Activated naive CD4-positive, alpha-beta T cell treated with Interleukin-2 at 50 U/mL for 16 hours (primary cell): Measurements from ENCODE around the gene SNX5.

Experiments
- DNase-seq: peaks from one replicate; pipeline ENCODE4 v3.0.0-alpha.2; 2020

SNX5 gene

DNA sequence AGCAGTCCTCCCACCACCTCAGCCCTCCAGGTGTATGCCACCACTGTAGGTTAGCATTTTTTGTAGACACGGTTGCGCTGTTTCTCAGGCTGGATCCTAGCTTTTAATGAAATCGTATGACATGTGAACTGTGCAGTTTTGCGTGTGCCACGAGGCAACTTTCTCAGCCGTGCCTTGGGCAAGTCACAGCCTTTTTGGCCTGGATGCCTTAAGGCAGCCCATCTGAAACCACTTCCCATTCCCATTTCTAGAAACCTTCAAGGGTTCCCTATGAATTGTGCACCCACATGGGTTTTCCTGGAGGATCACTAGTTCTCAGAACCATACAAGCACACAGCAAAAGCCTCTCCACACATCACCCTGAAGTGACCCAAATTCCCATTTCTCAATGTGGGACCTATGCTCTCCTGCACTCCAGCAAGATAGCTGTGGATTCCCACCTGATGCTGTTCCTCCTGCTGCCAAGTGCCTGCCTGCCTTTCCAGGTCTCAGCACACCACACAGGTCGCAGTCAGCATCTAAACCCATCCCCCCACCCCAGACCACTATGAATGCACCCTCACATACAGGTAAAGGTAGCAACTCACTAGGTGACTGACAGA is 28.9 kb downstream of the SNX5 start:
- DNase-seq: no peak

DNA sequence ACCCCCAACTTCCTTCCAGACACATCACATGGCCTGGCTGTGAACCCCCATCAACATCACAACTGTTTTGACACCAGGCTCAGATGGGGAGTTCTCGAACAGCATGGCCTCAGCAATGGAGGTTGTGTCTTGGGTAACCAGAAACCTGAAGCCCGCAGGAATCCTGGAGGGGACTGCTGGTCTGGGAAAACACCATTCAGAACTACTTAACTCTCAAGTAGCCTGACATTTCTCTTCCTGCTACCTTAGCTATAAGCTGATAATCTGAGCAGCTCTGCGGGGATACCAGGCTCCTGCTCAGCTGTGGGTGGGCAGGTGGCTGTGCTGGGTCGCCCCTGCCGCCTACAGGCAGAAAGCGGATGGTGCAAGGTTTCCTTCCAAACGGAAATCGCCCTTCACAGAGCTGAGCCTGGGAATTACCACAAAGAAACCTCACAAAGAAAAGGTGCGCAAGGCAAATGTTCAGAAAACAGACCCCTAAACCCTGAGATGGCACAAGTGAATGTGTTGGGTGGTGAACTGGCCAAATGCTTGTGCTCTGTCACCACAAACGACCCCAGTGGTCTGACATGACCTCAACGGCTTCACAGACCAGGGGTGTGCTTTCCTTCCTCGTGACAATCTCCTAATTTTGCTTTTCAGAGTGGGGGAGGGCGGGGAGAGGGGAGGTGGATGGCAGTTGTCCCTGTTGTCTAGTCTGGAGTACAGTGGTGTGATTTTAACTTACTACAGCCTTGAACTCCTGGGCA is 29.5 kb downstream of the SNX5 start:
- DNase-seq: peak; percentile 50

DNA sequence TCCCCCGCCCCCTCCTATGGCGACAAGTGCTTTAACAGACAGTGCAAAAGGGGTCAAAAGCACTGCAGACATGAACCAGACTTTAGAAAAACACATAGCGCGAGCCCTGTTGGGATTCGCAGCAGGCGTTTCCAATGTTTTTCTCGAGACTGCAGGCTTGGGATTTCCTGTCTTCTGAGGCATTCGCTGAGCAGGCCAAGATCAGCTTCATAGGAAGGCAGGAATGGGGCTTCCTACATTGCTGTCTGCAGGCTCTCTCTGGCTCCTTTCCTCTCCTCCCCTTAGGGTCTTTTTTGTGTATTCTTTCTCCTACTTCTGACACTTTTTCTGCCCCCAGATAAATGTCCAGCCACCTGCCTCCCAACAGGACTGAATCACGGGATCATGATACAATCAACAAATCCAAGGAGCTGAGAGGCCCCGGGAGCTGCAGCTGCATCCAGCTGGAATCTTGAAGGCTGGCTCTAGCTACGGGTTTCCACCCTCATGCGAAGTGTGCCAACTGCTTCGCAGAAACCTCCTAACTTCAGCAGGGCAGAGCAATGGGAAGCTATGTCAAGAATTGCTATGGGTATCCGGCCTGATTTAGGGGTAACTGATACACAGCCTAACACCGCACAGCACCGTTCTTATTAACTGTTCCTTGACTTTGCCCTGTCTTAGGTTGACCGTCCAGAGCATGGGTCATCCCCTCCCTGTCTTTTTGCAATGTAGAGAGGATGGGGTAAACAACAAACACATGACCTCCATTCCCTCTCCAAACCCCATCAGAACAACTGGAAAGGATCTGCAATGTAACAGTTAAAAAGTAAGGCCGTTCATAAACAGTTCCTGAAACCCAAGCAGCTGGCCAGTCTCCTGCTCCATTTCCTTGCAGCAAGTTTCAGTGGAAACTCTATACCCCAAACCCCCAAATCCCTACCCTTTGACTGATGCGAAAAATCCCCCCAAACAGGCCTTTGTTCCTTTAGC is 31.5 kb downstream of the SNX5 start:
- DNase-seq: no peak

DNA sequence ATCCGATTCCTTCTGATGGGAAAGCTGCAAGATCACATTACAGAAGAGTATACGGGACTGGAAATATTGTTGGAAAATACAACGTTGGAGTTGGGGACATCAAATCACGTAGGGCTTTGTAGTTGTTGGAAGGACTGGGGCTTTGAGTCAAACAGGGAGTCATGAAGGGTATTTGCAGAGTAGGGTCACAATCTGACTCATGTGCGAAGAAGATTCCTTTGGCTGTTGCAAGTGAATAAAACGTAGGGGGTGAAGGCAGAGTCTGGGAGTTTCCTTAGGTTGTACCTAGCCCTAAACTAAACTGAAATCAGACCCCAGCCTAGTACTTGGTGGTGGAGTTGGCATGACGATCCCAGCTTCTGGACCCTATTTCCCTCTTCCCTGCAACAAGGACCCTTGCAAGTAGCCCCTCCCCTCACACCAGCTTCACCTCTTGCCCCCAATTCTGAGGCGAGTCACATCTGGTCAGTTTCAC is 32.3 kb downstream of the SNX5 start:
- DNase-seq: no peak

DNA sequence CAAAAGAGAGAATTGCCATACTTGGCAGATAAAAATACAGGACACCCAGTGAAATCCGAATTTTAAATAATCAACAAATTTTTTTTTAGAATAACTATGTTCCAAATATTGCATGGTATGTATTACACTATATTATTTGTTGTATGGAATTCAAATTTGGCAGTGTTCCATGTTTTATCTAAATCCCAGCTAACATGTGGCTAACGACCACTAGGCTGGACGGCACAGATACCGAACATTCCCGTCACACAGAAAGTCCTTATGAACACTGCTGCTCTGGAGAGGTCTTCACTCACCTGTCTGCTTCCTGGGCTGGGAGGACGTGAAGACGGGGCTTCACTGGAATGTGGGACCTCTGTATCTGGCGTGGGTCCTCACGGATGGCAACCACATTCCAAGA is 32.8 kb downstream of the SNX5 start:
- DNase-seq: no peak

DNA sequence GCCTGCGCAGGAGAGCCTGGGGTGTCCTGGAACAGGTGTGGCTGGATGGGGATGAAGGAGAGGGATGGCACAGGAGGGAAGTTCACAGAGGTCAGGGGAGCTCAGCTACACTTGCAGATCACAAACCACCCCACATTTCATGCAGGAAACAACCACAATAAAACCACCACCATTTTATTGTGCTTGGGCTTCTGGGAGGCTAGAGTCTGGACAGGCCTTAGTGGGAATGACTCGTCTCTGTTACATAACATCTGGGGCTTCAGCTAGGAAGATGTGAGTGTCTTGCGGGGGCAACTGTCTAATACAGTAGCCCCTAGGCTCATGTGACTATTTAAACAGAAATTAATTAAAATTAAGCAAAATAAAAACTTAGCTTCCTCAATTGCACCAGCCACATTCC is 33.4 kb downstream of the SNX5 start:
- no peak for DNase-seq

DNA sequence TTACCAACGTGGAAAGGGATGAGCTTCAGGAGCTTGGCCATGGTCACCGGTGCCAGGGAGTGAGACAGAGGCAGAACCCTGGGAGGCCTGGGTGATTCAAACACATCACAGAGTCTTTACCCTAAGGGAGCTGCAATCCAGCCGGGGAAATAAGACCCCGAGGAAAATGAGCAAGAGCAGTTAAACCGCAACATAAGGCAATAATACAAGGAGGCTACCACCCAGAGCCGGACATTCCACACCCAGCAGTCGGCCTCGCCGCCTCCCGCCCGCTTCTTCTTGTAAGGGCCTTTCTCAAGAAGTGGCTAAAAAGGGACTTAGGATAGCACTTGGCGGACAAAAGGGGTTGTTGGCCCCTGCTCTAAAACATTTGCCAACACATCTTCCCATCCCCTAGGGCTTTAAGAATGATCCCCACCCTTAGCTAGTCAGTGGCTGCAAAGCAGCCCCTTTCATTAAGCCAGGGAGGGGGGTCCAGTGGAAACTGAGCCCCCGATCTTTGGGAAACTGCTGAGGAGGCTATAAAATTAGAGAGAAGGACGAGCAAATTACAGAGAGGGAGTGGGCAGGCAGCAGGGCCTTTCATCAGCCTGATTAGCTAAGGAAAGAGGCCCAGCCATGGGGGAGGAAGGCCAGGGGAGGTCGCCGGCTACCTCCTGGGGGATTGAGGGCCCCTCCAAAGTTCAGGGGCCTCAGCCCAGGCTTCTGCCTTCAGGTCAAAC is 34.3 kb downstream of the SNX5 start:
- DNase-seq: no peak

DNA sequence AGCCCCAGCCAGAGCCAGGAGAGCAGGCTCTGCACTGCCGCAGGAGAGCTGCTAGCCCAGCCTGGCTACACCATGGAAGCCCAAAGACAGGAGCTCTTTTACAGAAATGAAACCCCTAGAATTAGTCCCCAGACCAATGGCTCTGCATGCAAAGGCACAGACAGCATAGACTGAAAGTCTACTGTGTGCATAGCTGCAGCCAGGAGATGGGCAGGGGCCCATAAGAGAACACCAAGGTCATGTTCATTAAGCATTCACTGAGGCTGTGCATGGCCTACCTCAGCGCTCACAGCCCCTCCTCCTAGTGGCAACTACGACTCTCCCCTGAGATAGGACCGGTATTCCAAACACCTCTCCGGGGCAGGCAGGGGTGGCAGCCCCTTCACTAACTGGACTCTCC is 34.9 kb downstream of the SNX5 start:
- no peak for DNase-seq

DNA sequence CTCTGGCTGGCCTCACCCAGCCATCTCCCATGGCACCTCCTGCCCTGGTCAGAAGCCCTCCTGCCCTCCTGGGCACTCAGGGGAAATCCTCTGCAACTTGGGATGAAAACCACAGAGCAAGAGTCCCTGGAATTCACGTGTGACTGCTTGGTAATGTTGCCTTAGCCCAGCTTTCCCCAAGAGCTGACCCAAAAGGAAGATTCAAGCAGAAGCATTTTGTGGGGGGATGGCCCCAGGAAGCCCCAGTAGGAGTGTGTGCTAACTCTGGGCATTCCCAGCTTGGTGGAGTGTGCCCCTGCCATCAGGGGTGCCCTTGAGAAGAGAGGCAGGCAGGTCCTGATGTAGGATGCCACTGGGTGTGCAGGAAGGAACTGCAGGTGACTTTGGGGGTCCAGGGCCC is 35.5 kb downstream of the SNX5 start:
- DNase-seq: no peak

DNA sequence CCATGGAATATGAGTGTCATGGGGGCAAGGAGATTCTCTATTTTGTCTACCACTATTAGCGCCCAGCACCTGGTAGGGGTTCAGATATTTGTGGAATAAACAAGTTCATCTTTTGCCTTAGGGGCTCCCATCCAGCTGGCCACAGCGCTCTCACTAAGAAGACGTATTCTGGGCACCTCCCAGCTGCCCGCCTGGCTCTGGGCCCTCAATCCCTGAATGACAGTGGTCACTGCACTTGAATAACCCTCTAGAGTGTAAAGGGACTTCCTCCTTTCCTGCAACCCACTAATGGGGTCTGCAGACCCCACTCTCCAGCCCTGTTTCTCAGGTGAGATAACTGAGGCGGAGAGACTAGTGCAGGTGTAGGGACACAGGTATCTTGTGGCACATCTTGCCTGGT is 36.2 kb downstream of the SNX5 start:
- DNase-seq: no peak

DNA sequence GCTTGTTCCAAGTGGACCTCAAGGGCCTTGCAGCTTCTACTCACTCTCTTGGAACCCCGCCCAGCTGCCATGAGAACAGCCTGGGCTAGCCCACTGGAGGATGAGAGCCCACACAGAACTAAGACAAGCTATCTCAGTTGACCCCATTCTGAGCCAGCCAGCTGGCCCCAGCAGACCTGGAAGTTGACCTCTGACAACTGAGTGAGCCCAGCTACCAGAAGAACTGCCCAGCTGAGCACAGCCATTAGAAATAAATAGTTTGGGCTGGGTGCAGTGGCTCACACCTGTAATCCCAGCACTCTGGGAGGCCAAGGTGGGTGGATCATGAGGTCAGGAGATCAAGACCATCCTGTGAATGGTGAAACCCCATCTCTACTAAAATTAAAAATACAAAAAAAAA is 37.1 kb downstream of the SNX5 start:
- DNase-seq: no peak

DNA sequence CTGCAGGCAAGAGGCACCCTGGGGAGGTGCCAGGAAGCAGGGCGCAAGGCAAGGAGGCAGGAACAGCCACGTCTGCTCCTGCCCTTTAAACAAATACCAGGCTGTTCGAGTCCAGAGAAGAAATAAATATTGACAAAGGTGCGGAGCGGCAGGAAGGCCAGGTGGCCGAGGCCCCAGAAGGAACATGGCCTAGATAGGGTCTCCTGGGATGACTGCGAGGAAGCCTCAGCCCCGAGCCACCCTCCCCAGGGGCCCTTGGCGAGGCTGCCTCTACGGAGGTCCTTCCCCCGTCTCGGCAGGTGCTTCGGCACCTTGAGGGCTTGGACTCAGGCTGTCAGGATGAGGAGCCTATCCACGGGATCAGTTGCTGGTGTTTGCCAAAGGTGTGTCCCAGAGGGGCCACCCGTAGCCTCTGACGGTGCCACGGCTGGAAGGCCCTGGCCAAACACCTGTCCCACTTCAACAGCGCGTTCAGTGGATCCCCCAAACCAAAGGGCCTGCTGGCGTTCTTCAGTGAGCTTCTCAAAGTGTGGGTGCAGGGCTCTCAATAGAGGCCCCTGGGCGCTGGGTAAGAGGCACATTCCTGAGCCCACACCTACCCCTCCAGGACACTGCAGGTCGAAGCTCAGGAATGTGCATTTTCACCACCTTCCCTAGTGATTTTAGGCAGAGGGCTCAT is 39.8 kb downstream of the SNX5 start:
- DNase-seq: no peak

DNA sequence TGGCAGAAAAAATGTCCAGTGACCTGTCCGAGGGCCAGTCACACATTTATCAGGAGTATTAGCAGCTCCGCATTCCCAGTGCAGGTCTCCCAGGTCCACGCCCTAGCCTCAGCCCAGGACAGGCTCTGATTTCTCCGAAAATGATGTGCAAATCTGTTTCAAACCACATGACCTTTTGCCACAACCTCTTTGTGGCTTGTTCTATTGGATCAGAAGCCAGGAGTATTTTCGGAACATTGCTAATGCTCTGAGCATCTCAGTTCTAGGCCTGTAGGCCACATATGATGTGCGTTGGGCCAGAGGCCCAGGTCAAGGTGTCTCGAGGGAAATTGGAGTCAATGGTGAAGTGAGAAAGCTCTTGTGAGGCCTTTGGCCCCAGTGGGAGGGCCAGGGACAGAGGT is 40.4 kb downstream of the SNX5 start:
- DNase-seq: no peak

DNA sequence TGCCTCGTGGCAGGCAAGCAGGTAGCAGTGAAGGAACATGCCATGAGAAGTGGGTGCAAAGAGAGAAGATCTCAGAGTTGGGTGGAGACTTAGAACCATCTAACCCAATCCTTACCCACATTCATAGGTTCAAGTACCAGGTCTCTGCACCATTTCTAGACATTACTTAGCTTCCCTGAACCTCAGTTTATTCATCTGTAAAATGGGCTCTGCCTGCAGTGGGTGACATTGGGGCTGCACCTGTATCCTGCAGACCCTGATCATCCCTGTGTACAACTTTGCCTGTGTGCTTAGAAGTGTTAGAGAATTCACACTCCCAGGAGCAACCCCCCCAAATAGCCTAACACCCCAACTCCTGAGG is 42.7 kb downstream of the SNX5 start:
- DNase-seq: no peak

DNA sequence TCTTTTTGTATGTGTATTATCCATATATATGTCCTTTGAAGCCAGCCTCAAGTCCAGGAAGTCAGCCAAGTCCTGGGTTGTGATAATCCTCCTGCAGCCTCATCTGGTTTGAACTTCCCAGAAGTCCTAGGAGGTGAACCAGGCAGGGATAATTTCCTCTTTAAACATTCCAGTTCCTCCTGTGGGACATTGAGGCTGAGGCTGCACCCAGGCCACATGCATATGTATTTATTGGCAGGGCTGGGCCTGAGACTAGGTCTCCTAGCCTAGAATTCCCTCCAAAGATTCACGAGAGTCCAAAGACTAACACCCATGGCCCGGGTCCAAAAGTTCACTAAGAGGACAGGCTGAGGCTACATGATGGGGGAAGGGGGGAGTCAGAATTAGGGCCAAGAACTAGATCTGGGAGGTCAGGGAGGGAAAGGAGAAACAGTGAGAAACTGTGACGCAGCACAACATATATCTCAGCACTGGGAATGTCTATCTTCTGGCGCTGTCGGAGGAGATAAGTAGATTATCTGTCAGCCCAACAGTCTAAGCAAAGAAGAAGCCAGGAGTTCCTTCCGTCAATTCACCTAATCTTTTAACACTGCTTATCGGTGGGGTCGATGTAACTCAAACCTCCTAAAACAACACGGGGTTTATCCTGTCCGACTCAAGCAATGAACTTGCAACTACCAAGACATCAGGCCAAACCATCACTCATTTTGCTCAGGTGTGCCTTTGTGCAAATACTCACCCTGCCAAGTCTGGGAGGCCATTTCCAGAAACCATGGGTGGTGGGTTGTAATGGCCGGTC is 43.3 kb downstream of the SNX5 start:
- DNase-seq: no peak

DNA sequence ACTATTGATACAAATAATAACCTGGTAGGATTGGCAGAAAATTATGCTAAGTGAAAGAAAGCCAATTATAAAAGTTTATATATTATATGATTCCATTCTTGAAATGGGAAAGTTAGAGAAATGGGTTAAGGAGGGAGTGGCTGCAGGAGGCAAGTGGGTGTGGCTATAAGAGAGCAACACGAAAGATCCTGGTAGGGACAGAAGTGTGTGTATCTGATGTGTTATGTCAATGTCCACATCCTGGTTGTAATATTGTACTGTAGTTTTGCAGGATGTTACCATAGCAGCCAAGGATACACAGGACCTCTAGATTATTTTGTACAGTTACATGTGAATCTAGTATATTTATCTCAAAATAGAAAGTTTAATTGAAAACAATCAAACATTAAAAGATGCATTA is 46.8 kb downstream of the SNX5 start:
- no peak for DNase-seq

DNA sequence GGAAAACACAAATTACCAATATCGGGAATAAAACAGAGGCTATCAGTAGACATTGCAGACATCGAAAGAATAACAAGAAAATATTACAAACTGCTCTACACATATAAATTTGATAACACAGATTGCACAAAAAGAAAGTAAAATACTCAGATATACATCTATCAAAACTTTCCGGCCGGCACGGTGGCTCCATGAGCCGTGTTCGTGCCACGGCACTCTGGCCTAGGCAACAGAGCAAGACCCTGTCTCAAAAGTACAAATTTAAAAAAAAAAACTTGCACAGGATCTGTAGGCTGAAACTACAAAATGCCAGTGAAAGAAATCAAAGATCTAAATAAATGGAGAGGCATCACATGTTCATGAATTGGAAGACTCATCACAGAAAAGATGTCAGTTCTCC is 49.4 kb downstream of the SNX5 start:
- no peak for DNase-seq

DNA sequence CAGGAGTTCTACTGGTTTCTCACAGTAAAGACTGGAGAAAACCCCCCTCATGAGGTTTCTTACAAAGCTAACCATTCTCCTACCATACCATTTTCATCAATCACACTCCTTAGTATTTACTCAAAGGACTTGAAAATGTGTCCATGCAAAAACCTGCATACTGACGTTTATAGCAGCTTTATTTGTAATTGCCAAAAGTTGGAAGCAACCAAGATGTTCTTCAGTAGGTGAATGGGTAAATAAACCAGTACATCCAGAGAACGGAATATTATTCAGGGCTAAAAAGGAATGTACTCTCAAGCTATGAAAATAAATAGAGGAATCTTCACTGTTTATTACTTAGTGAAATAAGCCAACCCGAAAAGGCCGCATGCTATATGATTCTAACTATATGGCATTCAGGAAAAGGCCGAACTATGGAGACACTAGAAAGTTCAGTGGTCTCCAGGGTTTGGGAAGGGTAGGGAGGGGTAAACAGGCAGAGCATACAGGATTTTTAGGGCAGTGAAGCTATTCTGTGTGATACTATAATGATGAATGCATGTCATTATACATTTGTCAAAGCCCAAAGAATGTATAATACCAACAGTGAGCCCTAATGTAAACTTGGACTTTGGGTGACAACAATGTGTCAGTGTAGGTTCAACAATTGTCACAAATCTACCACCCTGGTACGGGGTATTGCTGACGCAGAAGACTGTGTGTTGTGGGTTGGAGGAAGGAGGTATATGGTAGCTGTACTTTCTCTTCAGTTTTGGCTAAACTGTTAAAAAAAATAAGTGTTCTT is 50.6 kb downstream of the SNX5 start:
- DNase-seq: no peak

DNA sequence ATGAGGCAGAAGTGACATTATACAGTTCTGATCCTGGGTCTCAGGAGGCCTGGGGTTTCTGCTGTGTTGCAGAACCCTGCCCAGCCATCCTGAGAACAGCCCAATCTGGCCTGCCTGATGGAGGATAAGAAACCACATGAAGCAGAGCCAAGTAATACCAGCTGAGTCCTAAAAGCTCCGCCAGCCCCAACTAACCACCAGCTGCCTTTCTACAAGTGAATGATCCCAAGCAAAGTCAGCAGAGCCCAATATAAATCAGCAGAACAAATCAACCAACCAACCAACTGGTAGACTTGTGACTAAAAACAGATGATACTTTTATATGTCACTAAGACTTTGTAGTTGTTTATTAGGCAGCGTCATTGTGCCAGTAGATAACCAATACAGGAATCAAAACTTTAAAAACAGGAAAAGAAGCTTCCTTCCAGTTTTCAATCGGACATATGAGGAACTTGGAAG is 52.1 kb downstream of the SNX5 start:
- DNase-seq: no peak

DNA sequence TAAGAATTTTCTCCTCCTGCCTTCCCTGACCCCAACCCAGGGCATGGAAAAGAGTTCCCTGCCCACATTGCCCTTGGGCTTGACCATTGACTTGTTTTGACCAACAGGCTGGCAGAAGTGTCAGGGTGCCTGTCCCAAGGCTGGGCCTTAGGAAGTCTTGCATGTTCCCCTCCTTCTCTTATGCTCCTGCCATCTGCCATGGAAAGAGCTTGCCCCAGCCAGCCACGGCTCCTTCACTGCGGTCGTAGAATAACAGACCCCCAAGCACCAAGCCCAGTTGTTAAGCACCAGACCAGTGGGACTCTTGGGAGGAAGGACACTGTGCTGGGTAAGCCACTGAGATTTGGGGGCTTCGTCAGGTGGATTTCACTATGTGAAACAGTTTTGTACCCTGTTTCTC is 53.6 kb downstream of the SNX5 start:
- DNase-seq: no peak

DNA sequence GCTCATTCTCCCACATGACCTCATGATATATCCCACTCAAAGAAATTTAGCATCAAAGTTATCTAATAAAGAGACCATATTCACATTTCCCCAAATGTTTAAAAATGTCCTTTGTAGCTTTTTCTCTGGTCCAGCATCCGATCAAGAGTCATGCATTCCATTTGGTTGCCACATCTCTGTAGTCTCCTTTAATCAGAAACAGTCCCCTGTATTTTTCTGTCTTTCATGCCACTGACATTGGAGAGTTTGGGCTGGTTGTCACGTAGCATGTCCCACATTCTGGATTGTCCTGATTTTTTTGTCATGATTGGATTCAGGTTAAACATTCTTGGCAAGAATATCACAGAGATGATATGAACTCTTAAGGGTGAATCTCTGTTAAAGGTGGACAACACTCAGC is 55.7 kb downstream of the SNX5 start:
- no peak for DNase-seq
